Tongue (tissue), 2 donors: ENCODE data around the gene HBG2. TPM values are rescaled to one million over a fixed set of nuclear protein-coding genes. Genes with fewer than 3 reads are reported as not detected.
A peak's percentile ranks its signal among the peaks of the same experiment; 100 is the strongest.
"Not testable (repeated sequence)": the region's sequence is repeated elsewhere in the genome, so short reads cannot be mapped to it uniquely, and the experiment has no call there.

Experiments
- DNase-seq: peaks from one replicate; pipeline ENCODE4 v3.0.0-alpha.2; 2015
- total RNA-seq: library from RNA; depleted of rRNA; stranded (reverse); fragments of >200 nt; gene quantifications from one replicate; pipeline ENCODE4 v1.2.3, GENCODE V29; 2014

The HBG2 gene
- total RNA-seq, 1 donor from 2014 or later, result 982 TPM

DNA sequence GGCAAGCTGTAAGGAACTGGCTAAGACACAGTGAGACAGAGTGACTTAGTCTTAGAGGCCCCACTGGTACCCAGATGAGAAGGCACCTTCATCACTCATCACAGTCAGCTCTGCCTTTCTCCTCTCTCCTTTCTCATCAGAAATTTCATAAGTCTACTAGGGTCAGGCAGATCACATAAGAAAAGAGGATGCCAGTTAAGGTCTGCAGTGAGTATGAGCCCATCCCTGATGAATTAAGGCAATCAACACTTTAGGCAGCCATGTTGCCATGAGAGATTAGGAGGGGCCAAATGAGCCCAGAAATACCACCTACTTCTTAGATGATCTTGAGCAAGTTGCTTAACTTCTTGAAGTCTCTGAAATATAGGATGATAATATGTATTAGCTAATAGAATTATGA is 27.0 kb upstream of the HBG2 start:
- DNase-seq, result no peak

DNA sequence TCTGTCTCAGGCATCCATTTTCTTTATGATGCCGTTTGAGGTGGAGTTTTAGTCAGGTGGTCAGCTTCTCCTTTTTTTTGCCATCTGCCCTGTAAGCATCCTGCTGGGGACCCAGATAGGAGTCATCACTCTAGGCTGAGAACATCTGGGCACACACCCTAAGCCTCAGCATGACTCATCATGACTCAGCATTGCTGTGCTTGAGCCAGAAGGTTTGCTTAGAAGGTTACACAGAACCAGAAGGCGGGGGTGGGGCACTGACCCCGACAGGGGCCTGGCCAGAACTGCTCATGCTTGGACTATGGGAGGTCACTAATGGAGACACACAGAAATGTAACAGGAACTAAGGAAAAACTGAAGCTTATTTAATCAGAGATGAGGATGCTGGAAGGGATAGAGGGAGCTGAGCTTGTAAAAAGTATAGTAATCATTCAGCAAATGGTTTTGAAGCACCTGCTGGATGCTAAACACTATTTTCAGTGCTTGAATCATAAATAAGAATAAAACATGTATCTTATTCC is 26.1 kb upstream of the HBG2 start:
- peak; percentile 39 for DNase-seq

DNA sequence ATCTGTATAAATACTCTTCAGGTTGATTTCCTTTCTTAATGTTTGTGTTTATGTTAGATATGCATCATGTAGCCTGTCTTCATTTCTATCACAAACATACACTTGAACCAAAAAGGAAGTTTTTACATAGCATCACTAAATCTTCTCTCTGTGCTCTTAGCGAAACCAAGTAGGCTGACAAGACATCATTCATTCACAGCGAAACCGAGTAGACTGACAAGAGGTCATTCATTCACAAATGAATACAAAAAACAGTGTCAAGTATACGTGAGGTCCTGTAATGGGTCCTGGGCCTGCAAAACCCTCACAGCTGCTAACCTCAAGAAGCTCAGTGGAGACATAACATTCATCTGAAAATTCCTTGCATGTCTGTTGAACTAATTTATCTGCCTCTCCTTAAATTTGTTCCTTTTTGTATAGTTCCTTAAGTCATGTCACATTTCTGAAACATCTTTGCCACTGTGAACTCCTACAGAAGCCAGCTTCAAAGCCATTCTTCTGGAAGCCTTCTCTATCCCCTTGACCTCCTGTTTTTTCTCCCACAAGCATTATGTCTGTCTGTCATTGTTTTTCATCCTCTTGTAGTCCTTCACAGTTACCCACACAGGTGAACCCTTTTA is 25.0 kb upstream of the HBG2 start:
- DNase-seq, result no peak

DNA sequence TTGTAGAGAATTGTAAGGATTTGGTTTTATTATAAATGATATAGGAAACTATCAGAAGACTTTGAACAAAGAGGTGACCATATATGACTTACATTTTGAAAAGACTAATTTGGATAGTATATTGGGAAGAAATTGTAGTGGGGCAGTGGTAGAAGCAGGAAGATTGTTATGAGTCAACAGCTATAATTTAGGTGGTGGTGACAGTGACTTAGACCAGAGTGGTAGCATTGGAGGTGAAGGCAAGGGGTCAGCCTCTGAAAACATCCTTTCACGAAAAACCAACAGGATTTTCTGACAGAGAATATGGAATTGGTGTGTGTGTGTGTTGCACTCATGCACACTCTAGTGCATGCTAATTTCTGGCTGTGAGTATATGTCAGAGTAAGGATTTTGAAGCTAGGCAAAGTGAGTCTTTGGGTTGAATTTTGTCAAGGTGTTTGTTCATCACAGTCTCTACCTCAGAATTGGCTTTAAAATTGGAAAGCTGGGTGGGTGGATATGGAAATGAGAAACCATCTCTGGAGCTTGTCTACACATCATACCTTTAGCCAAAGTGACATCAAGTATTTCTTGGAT is 23.3 kb upstream of the HBG2 start:
- DNase-seq, result no peak

DNA sequence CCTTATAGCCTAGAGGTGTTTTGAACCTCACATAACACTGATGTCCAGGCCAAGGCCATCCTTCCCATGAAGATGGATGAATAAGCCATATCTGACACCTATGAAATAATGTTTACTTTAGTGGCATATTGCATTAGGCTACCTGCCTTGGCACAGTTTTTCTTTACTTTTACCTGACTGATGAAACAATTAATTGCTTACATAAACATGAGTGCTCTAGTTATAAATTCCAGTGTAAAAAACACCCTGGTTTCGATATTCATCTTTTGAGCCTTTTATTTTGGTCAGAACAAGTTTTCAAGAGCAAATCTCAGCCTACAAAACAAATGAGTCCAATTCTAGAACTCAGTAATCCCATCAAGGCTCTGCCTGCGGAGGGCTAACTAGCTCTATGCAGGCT is 22.1 kb upstream of the HBG2 start:
- no peak for DNase-seq

DNA sequence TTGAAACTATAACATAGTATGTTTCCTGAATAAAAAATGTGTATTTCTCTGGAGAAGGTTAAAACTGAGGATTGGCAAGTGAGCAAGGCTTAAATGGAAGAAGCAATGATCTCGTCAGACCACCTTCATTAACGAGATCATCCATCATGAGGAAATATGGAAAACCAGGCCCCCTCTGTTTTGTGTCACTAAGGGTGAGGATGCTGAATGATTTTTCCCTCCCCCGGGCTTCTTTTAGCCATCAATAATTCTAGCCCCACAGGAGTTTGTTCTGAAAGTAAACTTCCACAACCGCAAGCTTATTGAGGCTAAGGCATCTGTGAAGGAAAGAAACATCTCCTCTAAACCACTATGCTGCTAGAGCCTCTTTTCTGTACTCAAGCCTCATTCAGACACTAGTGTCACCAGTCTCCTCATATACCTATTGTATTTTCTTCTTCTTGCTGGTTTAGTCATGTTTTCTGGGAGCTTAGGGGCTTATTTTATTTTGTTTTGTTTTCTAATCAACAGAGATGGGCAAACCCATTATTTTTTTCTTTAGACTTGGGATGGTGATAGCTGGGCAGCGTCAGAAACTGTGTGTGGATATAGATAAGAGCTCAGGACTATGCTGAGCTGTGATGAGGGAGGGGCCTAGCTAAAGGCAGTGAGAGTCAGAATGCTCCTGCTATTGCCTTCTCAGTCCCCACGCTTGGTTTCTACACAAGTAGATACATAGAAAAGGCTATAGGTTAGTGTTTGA is 21.0 kb upstream of the HBG2 start:
- DNase-seq, result no peak

DNA sequence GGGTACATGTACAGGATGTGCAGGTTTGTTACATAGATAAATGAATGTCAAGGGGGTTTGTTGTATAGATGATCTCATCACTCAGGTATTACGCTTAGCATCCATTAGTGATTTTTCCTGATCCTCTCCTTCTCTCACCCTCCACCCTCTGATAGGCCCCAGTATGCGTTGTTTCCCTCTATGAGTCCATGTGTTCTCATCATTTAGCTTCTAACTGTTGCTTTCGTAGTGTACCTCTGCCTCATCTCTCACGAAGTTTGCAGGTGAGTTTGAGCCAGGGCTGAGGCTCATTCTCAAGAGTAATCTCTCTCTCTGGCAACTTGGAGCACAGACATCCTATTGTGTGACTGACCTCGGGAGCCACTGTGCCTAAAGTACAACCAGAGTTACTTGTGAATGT is 19.8 kb upstream of the HBG2 start:
- DNase-seq, result no peak

DNA sequence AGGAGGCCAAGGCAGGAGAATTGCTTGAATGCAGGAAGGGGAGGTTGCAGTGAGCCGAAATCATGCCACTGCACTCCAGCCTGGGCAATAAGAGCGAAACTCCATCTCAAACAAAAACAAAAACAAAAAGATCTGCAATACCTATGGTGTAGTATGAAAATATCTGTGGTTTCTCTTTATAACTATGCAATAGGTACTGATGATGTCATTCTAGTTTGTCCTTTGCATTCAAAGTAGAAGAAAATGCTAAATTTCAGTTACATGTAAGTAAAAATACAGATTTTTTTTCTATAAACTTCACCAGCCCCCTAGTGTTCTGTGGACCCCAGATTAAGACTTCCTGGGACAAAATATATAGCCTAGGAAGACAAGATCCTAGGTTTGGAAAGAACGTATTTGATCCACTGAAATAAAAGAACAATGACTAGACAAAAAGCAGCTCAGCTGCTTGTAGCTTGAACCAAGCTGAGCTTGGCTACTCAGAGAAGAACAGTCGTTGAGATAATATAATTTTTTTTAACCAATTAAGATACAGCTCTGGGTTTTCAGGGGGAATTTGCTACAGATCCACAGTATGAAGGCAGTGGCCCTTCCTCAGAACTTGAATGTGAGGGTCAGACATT is 17.9 kb upstream of the HBG2 start:
- DNase-seq, result no peak

DNA sequence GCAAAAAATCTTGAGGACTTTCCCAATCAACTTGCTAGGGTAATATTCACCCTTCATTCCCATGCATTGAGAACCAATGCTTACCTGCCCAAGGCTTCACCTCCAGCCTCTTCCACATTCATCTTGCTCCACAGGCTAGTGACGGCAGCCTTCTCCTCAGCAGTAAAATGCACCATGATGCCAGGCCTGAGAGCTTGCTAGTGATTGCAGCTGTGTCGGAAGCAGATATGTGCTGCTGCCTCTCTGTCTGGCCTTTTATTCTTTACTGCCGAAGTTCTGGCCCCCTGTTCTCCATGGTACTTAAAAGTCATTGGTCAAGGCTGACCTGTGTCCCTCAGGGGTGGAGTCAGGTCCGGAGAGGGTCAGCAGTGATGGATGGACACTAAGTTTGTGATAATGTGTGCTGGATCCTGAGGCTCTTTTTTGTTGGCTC is 15.2 kb upstream of the HBG2 start, which contains the start of gene HBE1:
HBE1 (minus strand) TSS at position 231 of the 433 bp plus-strand sequence; CDS start at position 176, 55 bp downstream.
- no peak for DNase-seq

DNA sequence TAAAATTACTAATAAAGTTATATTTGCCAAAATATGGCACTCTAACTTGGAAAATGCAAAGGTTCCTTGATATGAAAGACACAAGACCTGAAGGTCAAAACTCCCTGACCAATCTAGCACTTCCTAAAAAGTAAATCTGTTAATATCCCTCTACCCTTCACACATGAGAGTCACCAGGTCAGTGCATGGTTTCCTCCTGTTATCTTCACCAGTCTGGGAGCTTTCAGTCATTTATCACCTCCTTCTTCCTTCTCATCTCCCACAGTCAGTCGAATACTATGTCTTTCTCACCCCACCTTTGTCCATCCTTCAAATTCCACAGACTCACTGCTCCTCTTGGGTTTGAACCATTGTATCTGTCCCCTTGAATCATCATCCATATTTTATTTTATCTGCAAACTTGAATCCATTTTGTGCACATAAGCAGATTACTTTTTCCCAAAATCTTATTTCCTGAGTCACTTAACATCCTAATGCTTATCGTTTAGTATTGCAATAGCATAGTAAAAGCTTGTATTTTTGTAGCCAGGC is 12.5 kb upstream of the HBG2 start:
- no peak for DNase-seq

DNA sequence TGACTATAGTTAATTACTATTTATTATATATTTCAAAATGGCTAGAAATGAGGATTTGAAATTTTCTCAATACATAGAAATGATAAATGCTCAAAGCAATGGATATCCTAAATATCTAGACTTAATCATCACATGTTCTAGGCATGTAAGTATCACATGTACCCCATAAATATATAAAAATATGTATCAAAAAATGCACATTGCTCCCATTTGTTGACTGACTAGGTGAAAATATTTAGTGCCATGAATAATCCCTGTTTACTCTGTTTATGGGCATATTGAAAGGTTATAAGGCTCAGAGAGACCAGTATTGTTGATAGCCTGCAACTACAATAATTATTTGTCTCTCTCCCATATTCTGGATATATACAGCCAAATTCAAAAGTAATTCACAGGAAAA is 12.0 kb upstream of the HBG2 start:
- DNase-seq, result no peak

DNA sequence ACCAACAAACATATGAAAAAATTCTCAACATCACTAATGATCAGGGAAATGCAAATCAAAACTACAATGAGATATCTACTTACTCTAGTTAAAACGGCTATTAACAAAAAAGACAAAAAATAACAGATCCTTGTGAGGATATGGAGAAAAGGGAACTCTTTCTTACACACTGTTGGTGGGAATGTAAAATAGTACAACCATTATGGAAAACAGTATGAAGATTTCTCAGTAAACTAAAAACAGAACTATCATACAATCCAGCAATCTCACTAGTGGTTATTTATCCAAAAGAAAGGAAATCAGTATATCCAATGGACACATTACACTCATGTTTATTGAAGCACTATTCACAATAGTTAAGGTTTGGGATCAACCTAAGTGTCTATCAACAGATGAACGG is 11.3 kb upstream of the HBG2 start:
- DNase-seq, result no peak

DNA sequence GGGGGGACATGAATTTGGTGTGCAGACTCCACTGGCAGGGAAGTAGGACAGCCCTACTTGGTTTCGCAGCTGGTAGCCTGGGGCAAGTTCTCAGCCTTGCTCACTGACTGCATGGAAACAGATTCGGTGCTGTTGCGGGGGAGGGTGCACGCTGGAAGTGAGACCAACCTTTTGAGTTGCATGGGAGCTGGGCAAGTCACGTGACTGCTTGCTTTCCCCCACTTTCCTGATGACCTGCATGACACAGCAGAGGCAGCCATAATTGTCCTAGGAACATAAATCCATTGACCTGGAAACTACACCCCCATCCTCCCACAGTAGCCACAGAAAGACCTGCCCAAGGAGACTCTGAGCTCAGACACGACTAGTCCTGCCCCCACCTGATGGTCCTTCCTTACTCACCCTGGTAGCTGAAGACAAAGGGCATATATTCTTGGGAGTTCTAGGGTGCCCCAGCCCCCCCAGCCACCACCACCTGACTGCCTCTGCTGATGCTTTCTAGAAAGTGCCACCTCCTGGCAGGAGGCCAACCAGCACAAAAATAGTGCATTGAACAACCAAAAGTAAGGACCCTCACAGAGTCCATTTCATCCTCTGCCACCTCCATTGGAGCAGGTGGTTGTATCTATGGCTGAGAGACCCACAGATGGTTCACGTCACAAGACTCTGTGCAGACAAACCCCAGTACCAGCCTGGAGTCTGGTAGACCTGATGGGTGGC is 4.1 kb upstream of the HBG2 start:
- no peak for DNase-seq

DNA sequence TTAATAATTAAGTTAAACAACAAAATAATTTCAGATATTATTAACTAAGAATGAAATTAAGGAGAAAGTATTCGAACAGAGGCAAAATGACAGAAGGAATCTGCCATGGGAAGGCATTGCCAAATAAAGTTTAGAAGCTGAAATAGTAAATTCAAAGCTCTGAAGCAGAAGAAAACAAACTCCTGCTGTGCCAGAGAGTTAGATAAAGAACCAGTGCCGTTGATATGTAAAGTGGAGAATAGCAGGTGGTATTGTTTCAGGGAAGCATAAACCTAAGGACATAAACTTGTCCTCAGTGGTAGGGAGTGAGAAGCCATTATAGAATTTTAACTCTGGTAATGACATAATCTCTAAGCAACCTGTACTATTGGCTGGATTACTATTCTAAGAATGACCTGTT is 2.7 kb upstream of the HBG2 start:
- no peak for DNase-seq

DNA sequence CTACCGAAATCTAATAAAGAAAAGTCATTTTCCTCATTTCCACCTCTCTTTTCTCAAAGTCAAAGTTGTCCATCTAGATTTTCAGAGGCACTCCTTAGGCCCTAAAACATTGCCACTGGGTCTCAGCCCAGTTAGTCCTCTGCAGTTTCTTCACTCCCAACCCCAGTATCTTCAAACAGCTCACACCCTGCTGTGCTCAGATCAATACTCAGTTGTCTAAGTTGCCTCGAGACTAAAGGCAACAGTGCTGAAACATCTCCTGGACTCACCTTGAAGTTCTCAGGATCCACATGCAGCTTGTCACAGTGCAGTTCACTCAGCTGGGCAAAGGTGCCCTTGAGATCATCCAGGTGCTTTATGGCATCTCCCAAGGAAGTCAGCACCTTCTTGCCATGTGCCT is 558 bp downstream of the HBG2 start:
- DNase-seq, result not testable (repeated sequence)

DNA sequence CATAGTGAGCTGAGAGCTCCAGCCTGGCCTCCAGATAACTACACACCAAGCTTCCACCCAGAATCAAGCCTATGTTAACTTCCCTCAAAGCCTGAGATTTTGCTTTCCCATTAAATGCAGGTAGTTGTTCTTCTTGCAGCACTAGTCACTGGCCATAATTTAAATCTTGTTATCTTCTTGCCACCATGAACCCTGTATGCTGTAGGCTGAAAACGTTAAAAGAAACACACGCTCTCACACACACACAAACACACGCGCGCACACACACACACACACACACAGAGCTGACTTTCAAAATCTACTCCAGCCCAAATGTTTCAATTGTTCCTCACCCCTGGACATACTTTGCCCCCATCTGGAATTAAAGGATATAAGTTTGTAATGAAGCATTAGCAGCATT is 1.1 kb downstream of the HBG2 start:
- DNase-seq, result not testable (repeated sequence)

DNA sequence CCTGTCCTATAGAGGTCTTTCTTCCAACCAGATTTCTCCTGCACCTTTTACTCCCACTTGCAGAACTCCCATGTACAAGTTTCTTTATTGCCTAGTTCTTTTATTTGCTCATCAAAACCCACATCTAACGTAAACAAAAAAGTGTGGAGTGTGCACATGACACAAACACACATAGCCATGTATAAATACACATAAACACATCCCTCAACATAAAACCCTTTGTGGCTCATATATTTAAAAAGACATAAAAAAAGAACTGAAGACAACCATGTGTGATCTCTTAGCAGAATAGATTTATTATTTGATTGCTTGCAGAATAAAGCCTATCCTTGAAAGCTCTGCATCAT is 1.7 kb downstream of the HBG2 start:
- DNase-seq, result no peak

DNA sequence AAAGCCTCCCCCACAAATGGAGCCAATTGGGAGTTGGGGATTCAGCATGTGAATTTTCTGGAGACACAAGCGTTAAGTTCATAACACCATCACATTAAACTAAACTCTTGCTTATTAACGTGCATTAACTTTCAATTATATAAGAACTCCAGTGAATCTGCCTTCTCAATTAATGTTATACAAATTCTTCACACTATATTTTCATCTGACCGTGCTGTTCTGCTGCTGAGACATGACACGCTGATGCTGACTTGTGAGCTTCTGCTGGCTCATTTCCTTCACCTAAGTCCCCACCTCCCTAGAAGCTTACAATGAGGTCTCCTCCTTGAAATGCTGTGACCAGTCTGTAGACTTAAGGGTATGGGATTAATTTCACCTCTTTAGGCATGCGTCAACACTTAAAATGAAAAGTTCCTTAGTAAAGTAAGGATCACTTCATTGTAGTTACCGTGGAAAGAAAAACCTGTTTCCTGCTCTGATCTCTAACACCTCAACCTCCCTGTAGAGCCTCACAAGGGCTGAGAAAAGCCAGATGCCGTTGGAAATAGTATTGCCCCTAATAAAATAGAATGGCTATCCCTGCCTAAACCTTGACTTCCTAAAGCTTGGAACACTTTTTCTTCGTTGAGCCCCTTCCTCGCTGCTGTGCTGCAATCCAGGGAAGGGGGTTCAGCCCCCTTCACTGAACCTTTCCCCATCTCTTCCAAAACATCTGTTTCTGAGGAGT is 2.2 kb downstream of the HBG2 start:
- DNase-seq, result no peak

DNA sequence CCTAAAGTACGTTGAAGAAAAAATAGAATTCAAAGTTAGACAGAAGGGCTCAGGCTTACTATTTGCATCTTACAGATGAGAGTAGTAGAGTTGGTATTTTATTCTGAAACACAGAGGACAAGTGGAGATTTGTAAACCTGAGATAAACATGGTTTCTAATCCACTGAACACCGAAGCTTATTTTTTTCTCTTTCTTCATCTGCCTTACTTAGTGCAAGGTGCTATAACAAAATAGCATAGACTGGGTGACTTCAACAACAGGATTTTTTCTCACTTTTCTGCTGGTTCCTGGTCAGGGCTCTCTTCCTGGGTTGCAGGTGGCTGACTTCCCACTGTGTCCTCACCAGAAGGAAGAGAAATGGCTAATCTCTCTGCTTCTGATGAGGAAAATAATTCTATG is 2.8 kb downstream of the HBG2 start:
- DNase-seq, result no peak

DNA sequence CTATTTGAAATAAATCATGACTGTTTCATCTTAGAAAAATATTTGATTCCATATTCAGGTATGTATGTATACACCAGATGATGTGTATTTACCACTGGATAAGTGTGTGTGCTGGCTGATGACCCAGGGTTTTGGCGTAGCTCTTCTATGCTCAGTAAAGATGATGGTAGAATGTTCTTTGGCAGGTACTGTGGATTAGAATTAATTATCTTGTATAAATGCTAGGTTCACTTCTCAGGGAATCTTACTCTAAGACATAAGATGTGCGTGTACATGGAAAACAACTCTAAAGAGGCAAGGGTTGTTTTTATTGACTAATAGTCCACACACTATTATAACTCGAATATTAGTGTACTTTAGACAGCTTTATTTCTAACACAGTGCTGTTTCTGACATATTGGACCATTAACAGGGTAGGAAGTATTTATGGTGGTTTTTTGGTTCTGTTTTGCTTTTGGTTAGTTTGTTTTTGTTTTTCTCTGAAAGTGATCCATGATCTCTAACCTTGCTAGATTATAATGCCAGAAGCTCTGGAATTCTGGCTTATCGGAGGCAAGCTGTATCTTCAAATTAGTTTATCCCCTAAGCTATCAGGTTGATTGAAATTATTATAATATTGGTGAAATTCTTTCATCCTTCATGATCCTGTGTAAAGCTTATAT is 3.9 kb downstream of the HBG2 start:
- DNase-seq, result no peak
